HG02938 (cell line): ENCODE measurements around the gene ATP8A2.

ENCODE experiments used
- ATAC-seq: cut with Tn5 transposase; IDR thresholded peaks from one replicate; pipeline ENCODE4 v1.9.1; 2021; ENCODE audit warnings: mild to moderate bottlenecking, moderate library complexity; ENCODE audit not compliant: unreplicated experiment

Gene ATP8A2

DNA sequence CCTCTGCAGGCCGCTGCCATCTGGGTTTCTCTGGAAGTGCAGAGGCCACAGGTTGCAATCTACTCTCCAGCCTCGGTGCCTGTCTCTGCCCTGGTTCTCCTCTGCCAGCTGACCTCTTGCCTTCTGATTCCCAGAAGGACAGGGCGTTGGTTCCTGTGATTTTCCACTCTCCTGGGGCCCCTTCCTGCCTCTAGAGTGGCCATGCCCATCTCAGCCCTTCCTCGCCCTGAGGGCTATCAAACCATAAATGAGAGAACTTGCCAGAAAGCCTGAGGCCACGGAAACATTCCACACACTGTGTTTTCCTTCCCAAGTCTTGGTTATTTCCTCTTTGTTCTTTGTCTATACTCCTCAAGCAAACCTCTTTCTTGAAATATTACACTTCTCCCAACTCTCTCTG is 533.8 kb downstream of the ATP8A2 start:
- no peak for ATAC-seq

- no peak for ATAC-seq
These were observed 534.5 kb downstream of the ATP8A2 start for GRCh38 chr13:25906191-25906661.

DNA sequence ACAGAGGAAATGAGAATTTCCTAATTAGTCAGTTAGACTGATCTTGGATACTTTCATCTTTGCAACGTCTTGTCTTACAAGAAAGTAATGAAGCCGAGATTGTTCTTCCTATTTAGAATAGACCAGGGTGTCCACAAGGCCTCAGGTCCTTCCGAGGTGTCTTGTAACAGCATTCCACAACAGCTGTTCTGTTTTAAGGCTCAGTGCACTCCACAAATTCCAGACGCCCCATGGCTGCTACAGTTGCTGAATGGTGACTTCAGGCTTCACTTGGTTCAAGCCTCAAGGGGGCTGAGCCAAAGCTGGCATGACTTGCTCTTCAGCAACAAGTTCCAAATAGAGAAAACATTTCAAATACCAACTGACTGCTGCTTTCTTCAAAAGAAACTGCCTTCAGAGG is 536.6 kb downstream of the ATP8A2 start:
- ATAC-seq = no peak

GRCh38 chr13:25910243-25910642 is 538.5 kb downstream of the ATP8A2 start:
- no peak for ATAC-seq

- no peak for ATAC-seq
These were observed 539.2 kb downstream of the ATP8A2 start for GRCh38 chr13:25910991-25911419.

DNA sequence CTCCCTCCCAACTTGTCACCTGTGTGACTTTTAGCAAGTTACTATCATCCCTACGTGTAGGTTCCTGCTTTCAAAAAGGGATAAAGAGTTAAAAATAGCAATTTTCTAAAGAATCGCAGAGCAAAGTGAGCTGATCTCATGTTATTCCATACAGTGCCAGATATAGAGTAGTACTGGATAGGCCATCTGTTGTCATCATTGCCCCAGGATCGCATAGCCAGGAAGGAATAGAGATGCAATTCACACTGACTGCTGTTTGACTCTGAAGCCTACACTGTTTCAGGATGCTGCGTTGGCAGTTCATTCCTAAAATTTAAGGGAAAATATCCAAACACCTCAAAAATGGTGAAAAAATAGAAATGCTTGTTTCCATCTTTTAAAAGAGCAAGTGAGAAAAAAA is 541.2 kb downstream of the ATP8A2 start:
- no peak for ATAC-seq

DNA sequence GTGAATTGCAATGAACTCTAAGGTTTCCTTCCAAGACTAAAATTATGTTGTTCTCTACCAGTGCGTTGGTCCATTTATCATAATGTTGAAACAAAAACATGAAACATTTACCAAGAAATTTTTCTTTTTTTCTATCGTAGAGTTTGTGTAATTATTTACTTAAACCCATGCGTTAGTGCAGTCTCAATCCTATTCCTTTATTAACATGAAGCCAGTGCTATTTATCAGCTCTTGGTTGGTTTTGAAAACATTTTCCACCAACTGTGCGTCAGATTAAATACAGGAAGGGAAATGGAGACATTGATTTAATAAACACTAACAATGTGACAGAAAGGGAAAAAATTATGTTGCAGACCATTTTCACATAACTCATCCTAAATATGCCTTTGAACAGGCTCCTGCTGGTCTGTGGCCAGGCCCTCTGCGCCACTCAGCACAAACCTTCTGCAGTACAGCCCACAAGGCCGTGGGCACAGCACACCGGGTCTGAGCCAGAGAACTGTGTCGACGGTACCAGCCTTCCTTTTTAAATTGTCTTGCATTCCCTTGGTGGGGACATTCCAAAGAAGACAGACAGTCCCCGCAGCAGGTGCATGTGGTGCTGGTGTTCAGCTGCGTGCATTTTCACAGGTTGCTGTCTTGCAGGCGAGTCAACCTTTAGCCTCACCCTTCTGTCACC is 544.2 kb downstream of the ATP8A2 start:
- no peak for ATAC-seq

GRCh38 chr13:25920277-25920676 is 548.5 kb downstream of the ATP8A2 start:
- no peak for ATAC-seq

DNA sequence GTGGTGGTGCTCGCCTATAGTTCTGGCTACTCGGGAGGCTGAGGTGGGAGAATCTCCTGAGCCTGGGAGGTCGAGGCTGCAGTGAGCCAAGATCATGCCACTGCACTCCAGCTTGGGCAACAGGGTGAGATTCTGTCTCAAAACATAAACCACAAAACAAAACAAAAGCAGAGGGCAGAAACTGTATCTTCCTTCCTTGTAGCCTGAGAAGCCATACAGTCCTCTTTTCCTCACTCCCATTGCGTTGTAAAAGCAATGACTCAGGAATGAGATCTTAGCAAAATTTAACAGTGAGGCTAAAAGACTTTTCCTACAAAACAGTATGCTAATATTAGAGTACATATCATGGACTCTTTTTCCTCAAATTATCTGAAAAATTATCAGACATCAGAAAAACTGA is 549.2 kb downstream of the ATP8A2 start:
- no peak for ATAC-seq

DNA sequence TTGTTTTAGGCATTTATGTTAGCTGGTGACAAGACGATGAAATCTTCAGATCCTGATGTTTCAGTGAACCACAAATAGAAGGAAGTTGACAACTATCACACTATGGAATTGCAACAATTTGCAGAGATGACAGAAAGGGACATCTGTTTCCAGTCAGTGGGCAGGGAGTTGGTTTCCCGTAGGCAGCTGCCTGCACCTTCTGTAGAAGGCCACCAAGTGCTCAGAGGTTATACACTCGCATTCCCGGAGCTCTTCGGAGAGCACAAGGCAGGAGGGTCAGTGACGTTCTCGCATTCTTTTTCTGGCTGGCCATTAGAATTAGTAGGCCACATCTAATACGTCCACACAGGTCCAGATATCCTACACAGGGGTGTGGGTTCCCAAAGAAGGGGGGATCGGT is 550.6 kb downstream of the ATP8A2 start:
- no peak for ATAC-seq

DNA sequence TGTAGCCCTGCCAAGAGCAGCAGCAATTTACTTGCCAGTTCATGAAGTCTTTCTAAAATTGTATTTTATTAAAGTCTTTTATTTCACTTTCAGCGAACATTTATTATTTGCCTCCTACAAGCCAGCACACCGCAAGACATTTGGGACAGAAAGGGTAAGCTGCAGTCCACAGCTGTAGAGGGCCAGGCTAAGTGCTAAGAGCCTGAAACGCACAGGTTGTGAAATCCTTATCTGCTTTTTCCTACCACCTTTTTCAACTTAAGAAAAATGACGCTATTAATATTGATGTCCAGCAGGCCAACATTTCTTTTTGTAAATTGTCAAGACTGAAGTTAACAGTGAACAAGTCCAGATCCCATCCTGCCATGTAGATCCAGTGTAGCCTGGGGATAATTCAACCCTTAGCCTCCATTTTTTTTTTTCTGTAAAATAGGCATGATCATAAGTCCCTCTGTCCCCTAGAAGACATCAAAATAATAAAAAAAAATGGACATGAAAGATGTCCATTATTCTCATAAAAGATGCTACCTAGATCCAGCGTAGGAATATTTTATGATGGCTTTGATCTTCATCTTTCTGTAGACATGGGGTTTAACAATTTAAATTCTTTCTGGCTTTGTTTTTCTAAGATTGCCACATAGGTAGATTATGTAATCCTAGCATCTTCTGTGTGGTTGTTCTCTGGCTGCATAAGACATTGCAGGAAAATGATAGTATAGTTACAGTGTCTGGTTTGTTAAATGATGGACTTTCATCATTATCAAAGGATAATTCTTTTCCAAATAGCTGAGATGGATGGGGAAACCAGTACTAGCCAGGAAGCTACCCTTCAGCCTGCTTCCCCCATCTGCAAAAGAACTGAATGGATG is 551.7 kb downstream of the ATP8A2 start:
- ATAC-seq = no peak

GRCh38 chr13:25927363-25927762 is 555.6 kb downstream of the ATP8A2 start:
- no peak for ATAC-seq

DNA sequence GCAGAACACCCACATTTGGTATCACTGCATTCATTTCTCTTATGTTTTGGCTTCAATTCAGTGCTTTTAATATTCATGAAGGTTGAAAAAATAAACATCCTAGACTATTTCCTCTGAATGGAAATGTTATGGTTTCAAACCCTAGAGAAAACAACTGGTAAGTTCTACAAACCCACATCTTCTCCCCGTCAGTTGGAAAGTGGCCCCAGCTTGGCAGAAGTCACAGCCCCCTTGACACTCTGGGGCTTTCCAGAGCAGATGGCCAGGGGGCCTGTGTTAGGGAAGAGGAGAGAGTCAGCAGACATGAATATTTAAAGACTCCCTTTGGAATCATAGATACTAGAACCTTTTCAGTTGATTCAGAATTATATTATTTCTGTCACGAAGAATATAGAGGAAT is 556.2 kb downstream of the ATP8A2 start:
- ATAC-seq = no peak

DNA sequence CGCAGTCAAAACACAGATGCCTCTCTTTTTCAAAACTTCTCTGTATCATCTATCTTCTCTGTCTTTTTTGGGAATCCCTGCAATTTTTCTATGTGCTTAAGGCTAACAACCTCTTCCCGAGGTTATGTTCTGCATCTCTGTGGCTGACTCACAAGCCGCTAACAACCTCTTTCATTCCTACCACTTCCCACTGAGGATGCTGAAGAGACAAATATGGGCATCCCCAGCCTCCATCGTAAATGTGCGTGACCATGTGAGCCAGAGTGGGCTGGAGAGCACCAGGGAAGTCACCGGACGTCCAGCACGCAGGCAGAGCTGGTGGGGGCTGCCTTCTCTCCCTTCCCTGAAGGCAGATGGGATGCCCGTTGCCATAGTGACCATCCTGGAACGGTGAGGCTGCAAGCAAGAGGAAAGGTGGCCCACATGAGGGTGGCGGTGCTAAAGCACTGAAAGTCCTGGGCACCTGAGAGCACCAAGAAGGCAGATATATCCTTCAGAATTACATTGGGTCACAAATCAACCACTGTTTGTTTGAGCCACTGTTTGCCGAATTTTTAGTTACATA is 557.2 kb downstream of the ATP8A2 start:
- no peak for ATAC-seq

DNA sequence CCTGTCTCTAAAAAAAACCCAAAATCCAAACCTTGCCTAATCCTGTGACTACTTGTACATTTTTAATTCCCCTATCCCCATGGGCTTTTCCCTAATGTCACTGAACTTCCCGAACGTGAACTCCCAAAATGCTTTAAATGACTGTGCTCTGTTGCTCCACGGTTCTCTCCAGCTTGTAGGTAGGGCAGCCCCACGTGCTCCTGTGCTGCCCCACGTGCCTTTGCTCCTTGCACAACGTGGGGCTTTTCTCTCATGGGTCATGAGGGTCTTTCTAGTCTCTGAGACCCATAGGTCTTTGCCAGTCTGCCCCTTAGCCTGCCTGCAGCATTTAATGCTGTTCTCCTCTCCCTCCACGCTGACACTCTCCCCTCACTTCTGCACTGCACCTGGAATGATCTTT is 558.0 kb downstream of the ATP8A2 start:
- no peak for ATAC-seq

DNA sequence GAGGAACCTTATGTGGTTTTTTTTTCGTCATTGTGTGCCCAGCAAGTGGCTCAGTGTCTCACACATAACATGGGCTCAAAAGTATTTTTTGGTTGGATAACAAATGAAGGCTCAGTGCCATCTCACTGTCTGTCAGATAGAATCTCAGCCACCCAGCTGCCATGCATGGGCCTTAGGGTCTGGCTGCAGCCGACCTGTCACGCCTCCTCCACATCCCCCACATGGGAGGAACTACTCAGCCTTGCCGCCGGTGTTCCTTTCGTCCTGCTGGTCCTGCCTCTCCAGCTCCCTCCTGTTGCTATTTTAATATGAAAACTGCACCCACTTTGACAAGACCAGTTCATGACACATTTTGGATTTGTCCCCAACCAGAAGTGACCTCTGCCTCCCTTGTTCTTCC is 558.9 kb downstream of the ATP8A2 start:
- ATAC-seq = no peak

- ATAC-seq = no peak
These were observed 560.6 kb downstream of the ATP8A2 start for GRCh38 chr13:25932365-25932764.

- ATAC-seq = no peak
These were observed 561.7 kb downstream of the ATP8A2 start for GRCh38 chr13:25933520-25933919.

- no peak for ATAC-seq
These were observed 562.4 kb downstream of the ATP8A2 start for GRCh38 chr13:25934127-25934526.

DNA sequence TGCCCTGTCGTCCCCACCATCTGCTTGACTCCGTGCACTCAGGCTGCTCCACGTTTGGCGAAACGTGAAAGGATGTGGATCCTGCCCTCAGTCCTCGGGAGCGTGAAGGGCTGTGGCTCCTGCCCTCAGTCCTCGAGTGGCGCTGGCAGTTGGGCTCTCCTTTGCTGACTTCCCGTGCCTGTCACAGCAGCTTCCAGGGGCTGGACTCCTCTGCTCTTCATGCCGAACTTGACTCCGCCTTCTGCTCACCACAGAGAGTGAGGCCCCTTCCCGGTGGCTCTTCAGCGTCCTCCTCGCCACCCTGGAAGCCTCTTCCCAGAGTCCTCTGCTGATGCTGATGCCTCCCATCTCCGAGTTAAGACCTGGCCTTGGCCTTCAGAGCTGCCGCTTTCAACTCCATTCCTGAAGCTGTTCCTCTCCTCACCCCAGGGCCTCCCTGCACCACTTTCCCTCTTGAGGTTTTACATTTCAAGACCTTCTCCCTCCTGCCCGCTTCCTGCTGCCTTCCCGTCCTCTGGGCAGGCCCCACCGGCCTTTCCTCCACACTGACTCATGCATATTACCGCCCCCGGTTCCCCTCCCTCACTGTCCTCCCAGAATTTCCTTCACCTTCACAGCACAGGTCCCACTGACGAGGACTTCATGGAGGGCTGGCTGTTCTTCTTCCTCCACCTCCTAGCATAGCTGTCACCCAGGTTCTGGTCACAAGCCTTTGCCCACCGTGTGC is 568.4 kb downstream of the ATP8A2 start:
- ATAC-seq = no peak

DNA sequence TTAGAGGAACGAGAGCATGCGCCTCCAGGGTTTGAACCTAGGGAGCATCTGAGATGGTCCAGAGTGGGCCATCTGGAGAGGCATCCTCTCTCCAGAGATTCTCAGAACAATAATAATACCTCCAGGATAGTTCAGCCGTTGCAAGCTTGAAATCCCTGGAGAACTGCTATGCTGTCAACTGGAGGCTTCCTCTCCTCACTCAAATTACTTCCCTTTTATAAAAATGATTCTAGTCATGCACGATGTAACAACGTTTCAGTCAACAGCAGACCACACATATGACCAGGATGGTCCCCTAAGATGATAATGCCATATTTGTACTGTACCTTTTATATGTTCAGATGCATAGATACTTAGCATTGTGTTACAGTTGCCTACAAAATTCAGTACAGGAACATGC is 571.3 kb downstream of the ATP8A2 start:
- no peak for ATAC-seq
